Activated CD4-positive, alpha-beta memory T cell treated with anti-CD3 and anti-CD28 coated beads for 36 hours (primary cell): Measurements from ENCODE around the gene HGFAC. TPM values are rescaled to one million over a fixed set of nuclear protein-coding genes. Genes with fewer than 3 reads are reported as not detected.
"Not testable (repeated sequence)": the region's sequence is repeated elsewhere in the genome, so short reads cannot be mapped to it uniquely, and the experiment has no call there.

ENCODE experiments used
- CTCF ChIA-PET: fragments of 350-600 bp; sonication (Branson Sonifier 250); formaldehyde crosslinking; loops from one replicate; lab custom pipeline; 2021; ENCODE audit warnings: antibody characterized with exemption, inconsistent platforms; lab: Charles Lee
- POLR2A ChIA-PET: fragments of 350-600 bp; sonication (Branson Sonifier 250); formaldehyde crosslinking; loops from one replicate; lab custom pipeline; 2021; ENCODE audit warnings: antibody characterized with exemption; lab: Charles Lee
- DNase-seq: peaks from one replicate; pipeline ENCODE4 v3.0.0-alpha.2; 2020
- H3K27ac Mint-ChIP-seq: one replicate; pipeline ENCODE4 v1.8.0; 2021; ENCODE audit warnings: mixed read lengths
- H3K27me3 Mint-ChIP-seq: one replicate; pipeline ENCODE4 v1.8.0; 2021; ENCODE audit warnings: mixed read lengths
- H3K36me3 Mint-ChIP-seq: one replicate; pipeline ENCODE4 v1.8.0; 2021; ENCODE audit warnings: mixed read lengths
- H3K4me1 Mint-ChIP-seq: one replicate; pipeline ENCODE4 v1.8.0; 2021; ENCODE audit warnings: low read depth, mixed read lengths
- H3K4me3 Mint-ChIP-seq: one replicate; pipeline ENCODE4 v1.8.0; 2021; ENCODE audit warnings: mild to moderate bottlenecking, mixed read lengths
- H3K9me3 Mint-ChIP-seq: one replicate; pipeline ENCODE4 v1.8.0; 2021; ENCODE audit warnings: mixed read lengths
- intact Hi-C: fragments of 100-400 bp; cut with micrococcal nuclease; formaldehyde crosslinking; loops from one replicate; pipeline ENCODE4 v1.15.1; 2023
- total RNA-seq, 2 experiments: library from RNA; stranded (reverse); gene quantifications; one replicate each; pipeline ENCODE4 v1.2.3, GENCODE V29; 2021

The HGFAC gene
- total RNA-seq, 2 experiments from 2014 or later = not detected

- no peaks in the 10 kb centered on the region for H3K27me3 Mint-ChIP-seq
- no peak for DNase-seq
- H3K27ac Mint-ChIP-seq = no peak overlapping the region
- H3K4me3 Mint-ChIP-seq = no peak overlapping the region
- intact Hi-C loops = no loop called here
- ChIA-PET POLR2A (no interaction called here), CTCF (no interaction called here)
- H3K36me3 Mint-ChIP-seq = no peaks in the 10 kb centered on the region
- peaks cover 4% of the 10 kb centered on the region for H3K9me3 Mint-ChIP-seq
- H3K4me1 Mint-ChIP-seq = no peaks in the 10 kb centered on the region
Observed at GRCh38 chr4:3405176-3405575, 36.6 kb upstream of the HGFAC start.

- peaks cover 4% of the 10 kb centered on the region for H3K9me3 Mint-ChIP-seq
- H3K4me3 Mint-ChIP-seq = no peak overlapping the region
- DNase-seq = no peak
- no peaks in the 10 kb centered on the region for H3K4me1 Mint-ChIP-seq
- ChIA-PET POLR2A (no interaction called here), CTCF (no interaction called here)
- H3K36me3 Mint-ChIP-seq = no peaks in the 10 kb centered on the region
- H3K27ac Mint-ChIP-seq = no peak overlapping the region
- no peaks in the 10 kb centered on the region for H3K27me3 Mint-ChIP-seq
- intact Hi-C loops = no loop called here
Observed at GRCh38 chr4:3406021-3406420, 35.7 kb upstream of the HGFAC start.

- Mint-ChIP-seq H3K27me3 (no peaks in the 10 kb centered on the region), H3K27ac (no peak overlapping the region), H3K4me3 (no peak overlapping the region), H3K36me3 (no peaks in the 10 kb centered on the region), H3K9me3 (peaks cover 4% of the 10 kb centered on the region), H3K4me1 (no peaks in the 10 kb centered on the region)
- POLR2A ChIA-PET = no interaction called here
- intact Hi-C loops = no loop called here
- CTCF ChIA-PET = no interaction called here
- no peak for DNase-seq
Observed at GRCh38 chr4:3406431-3406830, 35.3 kb upstream of the HGFAC start.

- no peaks in the 10 kb centered on the region for H3K36me3 Mint-ChIP-seq
- DNase-seq = no peak
- no peaks in the 10 kb centered on the region for H3K27me3 Mint-ChIP-seq
Observed at GRCh38 chr4:3407171-3407771, 34.5 kb upstream of the HGFAC start.

GRCh38 chr4:3407930-3408792, 33.6 kb upstream of the HGFAC start:
- no peaks in the 10 kb centered on the region for H3K36me3 Mint-ChIP-seq
- intact Hi-C loops = no loop called here
- H3K9me3 Mint-ChIP-seq = peaks cover 4% of the 10 kb centered on the region
- ChIA-PET CTCF (no interaction called here), POLR2A (no interaction called here)
- no peak overlapping the region for H3K27ac Mint-ChIP-seq
- H3K4me1 Mint-ChIP-seq = no peaks in the 10 kb centered on the region
- no peak overlapping the region for H3K4me3 Mint-ChIP-seq
- DNase-seq = no peak
- no peaks in the 10 kb centered on the region for H3K27me3 Mint-ChIP-seq

More at GRCh38 chr4:3407171-3407771, 34.5 kb upstream of the HGFAC start:
- Mint-ChIP-seq H3K4me3 (no peak overlapping the region), H3K4me1 (no peaks in the 10 kb centered on the region), H3K9me3 (peaks cover 4% of the 10 kb centered on the region), H3K27ac (no peak overlapping the region)
- intact Hi-C loops = no loop called here
- ChIA-PET POLR2A (no interaction called here), CTCF (no interaction called here)

- POLR2A ChIA-PET = no interaction called here
- H3K4me3 Mint-ChIP-seq = no peak overlapping the region
- intact Hi-C loops = no loop called here
- peaks cover 4% of the 10 kb centered on the region for H3K9me3 Mint-ChIP-seq
- H3K4me1 Mint-ChIP-seq = no peaks in the 10 kb centered on the region
- no peaks in the 10 kb centered on the region for H3K27me3 Mint-ChIP-seq
- no peaks in the 10 kb centered on the region for H3K36me3 Mint-ChIP-seq
- DNase-seq = no peak
- CTCF ChIA-PET = no interaction called here
- H3K27ac Mint-ChIP-seq = no peak overlapping the region
Observed at GRCh38 chr4:3408793-3409330, 32.9 kb upstream of the HGFAC start.

GRCh38 chr4:3409571-3410091, 32.1 kb upstream of the HGFAC start:
- no peaks in the 10 kb centered on the region for H3K4me1 Mint-ChIP-seq
- H3K27me3 Mint-ChIP-seq = no peaks in the 10 kb centered on the region
- no peaks in the 10 kb centered on the region for H3K36me3 Mint-ChIP-seq
- H3K4me3 Mint-ChIP-seq = no peak overlapping the region
- intact Hi-C loops = no loop called here
- ChIA-PET CTCF (interaction anchor here (1.4 kb wide), 1 partner anchor 8 kb away, joined by 3 read pairs; no protein-coding TSS in a partner anchor), POLR2A (no interaction called here)
- H3K27ac Mint-ChIP-seq = no peak overlapping the region
- H3K9me3 Mint-ChIP-seq = no peaks in the 10 kb centered on the region
- DNase-seq = no peak

GRCh38 chr4:3410401-3411135, 31.2 kb upstream of the HGFAC start:
- H3K36me3 Mint-ChIP-seq = no peaks in the 10 kb centered on the region
- no peak for DNase-seq
- CTCF ChIA-PET = interaction anchor here (1.4 kb wide), 1 partner anchor 9 kb away, joined by 3 read pairs; no protein-coding TSS in a partner anchor
- POLR2A ChIA-PET = no interaction called here
- H3K9me3 Mint-ChIP-seq = no peaks in the 10 kb centered on the region
- H3K27ac Mint-ChIP-seq = no peak overlapping the region
- intact Hi-C loops = no loop called here
- no peak overlapping the region for H3K4me3 Mint-ChIP-seq
- H3K4me1 Mint-ChIP-seq = no peaks in the 10 kb centered on the region
- H3K27me3 Mint-ChIP-seq = no peaks in the 10 kb centered on the region

GRCh38 chr4:3411190-3411589, 30.6 kb upstream of the HGFAC start:
- DNase-seq, POLR2A ChIA-PET, CTCF ChIA-PET, H3K27ac Mint-ChIP-seq, H3K27me3 Mint-ChIP-seq, H3K9me3 Mint-ChIP-seq, H3K36me3 Mint-ChIP-seq, H3K4me3 Mint-ChIP-seq, intact Hi-C loops, H3K4me1 Mint-ChIP-seq: not testable (repeated sequence)

GRCh38 chr4:3411676-3412075, 30.1 kb upstream of the HGFAC start:
- Mint-ChIP-seq H3K4me3 (no peak overlapping the region), H3K27ac (no peak overlapping the region), H3K36me3 (no peaks in the 10 kb centered on the region), H3K4me1 (no peaks in the 10 kb centered on the region), H3K9me3 (no peaks in the 10 kb centered on the region), H3K27me3 (no peaks in the 10 kb centered on the region)
- ChIA-PET POLR2A (no interaction called here), CTCF (no interaction called here)
- intact Hi-C loops = no loop called here
- no peak for DNase-seq

- ChIA-PET POLR2A (no interaction called here), CTCF (no interaction called here)
- H3K9me3 Mint-ChIP-seq = no peaks in the 10 kb centered on the region
- no peaks in the 10 kb centered on the region for H3K27me3 Mint-ChIP-seq
- no peak overlapping the region for H3K27ac Mint-ChIP-seq
- intact Hi-C loops = no loop called here
- no peak overlapping the region for H3K4me3 Mint-ChIP-seq
- no peak for DNase-seq
- no peaks in the 10 kb centered on the region for H3K36me3 Mint-ChIP-seq
- H3K4me1 Mint-ChIP-seq = no peaks in the 10 kb centered on the region
Observed at GRCh38 chr4:3412257-3413020, 29.3 kb upstream of the HGFAC start.
